ENCODE results near the gene KCNJ6. TPM values are rescaled to one million over a fixed set of nuclear protein-coding genes. Genes with fewer than 3 reads are reported as not detected.

KCNJ6 gene
- total RNA-seq, 1 experiment from 2014 or later: 1.2 TPM

DNA sequence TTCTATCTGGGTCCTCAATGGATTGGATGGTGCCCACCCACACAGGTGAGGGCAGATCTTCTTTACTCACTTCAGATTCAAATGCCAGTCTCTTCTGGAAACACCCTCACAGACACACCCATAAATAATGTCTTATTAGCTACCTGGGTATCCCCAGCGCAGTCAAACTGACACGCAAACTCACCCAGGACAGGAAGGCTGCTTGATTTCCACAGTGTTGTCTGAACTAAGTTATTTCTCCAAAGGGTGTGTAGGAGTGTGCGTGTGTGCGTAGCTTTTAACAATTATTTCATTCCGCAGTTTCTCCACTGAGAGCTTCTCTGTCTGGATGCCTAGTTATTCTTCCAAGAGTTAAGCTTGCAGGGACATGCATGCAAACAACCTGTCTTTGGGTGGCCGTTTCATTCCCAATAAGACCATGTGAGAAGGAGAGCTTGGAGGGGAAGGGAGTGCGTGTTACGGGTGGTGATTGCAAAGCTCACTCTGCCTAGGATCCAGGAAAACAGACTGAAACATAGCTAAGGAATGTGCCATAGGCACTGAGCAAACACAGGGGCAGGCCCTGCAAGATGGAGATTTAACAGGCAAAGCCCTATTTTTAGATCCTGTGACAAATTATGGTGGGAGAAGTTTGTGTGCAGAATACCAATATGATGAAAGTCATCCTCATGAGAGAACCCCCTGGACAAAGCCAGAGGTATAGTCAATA, 280.0 kb downstream of the KCNJ6 start:
- Mint-ChIP-seq H3K4me1 (peaks cover 15 to 20% of the 10 kb centered on the region in 2 experiments), H3K4me3 (no peak overlapping the region), H3K27ac (peak overlapping the region in 1 of 3 experiments; percentile 31; a peak in 1 of 7 replicates), H3K36me3 (ENCODE audit: insufficient read depth in 1 of 3, low read depth in 3 of 3) (peaks cover 2 to 26% (median 14%) of the 10 kb centered on the region in 3 experiments; a peak in 6 of 7 replicates), H3K9me3 (peaks cover 12 to 17% of the 10 kb centered on the region in 2 experiments), H3K27me3 (ENCODE audit: low read depth) (no peaks in the 10 kb centered on the region)
- no peak overlapping the region for H3K9ac ChIP-seq (ENCODE audit: extremely low read depth, insufficient read length, low read length)
- no peak overlapping the region for H2BK12ac ChIP-seq (ENCODE audit: insufficient read length, low read depth, low read length)
- no peak overlapping the region for H3K27ac ChIP-seq (ENCODE audit: insufficient read length, low read depth, low read length)
- H2BK20ac ChIP-seq (ENCODE audit: low read depth, low read length, poor library complexity, severe bottlenecking): no peak overlapping the region
- H2BK120ac ChIP-seq (ENCODE audit: low read depth, low read length, poor library complexity, severe bottlenecking): no peak overlapping the region
- TF ChIP-seq, protein P1, sequence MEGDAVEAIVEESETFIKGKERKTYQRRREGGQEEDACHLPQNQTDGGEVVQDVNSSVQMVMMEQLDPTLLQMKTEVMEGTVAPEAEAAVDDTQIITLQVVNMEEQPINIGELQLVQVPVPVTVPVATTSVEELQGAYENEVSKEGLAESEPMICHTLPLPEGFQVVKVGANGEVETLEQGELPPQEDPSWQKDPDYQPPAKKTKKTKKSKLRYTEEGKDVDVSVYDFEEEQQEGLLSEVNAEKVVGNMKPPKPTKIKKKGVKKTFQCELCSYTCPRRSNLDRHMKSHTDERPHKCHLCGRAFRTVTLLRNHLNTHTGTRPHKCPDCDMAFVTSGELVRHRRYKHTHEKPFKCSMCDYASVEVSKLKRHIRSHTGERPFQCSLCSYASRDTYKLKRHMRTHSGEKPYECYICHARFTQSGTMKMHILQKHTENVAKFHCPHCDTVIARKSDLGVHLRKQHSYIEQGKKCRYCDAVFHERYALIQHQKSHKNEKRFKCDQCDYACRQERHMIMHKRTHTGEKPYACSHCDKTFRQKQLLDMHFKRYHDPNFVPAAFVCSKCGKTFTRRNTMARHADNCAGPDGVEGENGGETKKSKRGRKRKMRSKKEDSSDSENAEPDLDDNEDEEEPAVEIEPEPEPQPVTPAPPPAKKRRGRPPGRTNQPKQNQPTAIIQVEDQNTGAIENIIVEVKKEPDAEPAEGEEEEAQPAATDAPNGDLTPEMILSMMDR (conservative IDR thresholded peaks at IDR 0.05): no peak
- H3K9me3 ChIP-seq (ENCODE audit: control insufficient read depth, low read depth, low read length): no peaks in the 10 kb centered on the region
- H3K79me2 ChIP-seq (ENCODE audit: insufficient read depth, low read length): no peaks in the 10 kb centered on the region
- DNase-seq: no peak
- H4K5ac ChIP-seq (ENCODE audit: insufficient read length, low read depth, low read length): no peak overlapping the region
- no peak overlapping the region for H3K4ac ChIP-seq (ENCODE audit: low read depth, low read length)
- no peak overlapping the region for H2AFZ ChIP-seq (ENCODE audit: low read length)
- H3K27me3 ChIP-seq (ENCODE audit: insufficient read depth, low read length): no peaks in the 10 kb centered on the region; the same call in 1 of the 2 replicates
- H4K20me1 ChIP-seq (ENCODE audit: control insufficient read depth, insufficient read depth, insufficient read length): no peaks in the 10 kb centered on the region
- no peak overlapping the region for H4K91ac ChIP-seq (ENCODE audit: insufficient read length, low read depth, low read length)
- no CpG with 5 or more reads among the region's 8 CpGs for WGBS (ENCODE audit: extremely low coverage, insufficient read length, low lambda C conversion rate)
- no peak overlapping the region for H3K18ac ChIP-seq (ENCODE audit: insufficient read length, low read depth, low read length)
- H3K79me1 ChIP-seq (ENCODE audit: insufficient read depth, low read depth, low read length, poor library complexity, severe bottlenecking): no peaks in the 10 kb centered on the region
- no peaks in the 10 kb centered on the region; the same call in 1 of the 2 replicates for H3K4me1 ChIP-seq (ENCODE audit: insufficient read depth, low read length)
- no peak overlapping the region for H4K8ac ChIP-seq (replicated peaks; ENCODE audit: insufficient read length, low read depth, low read length)
- no peak overlapping the region for H3K14ac ChIP-seq (ENCODE audit: insufficient read depth, low read length)
- no peak overlapping the region for H3K23ac ChIP-seq (ENCODE audit: insufficient read length, low read depth, low read length)
- H3K23me2 ChIP-seq (ENCODE audit: insufficient read length, low read depth, low read length, poor library complexity, severe bottlenecking): no peaks in the 10 kb centered on the region
- no peak overlapping the region for H2BK5ac ChIP-seq (ENCODE audit: insufficient read length, low read length)
- H2AK5ac ChIP-seq (ENCODE audit: insufficient read length, low read length): no peak overlapping the region
- H3T11ph ChIP-seq (ENCODE audit: low read length): no peak overlapping the region
- no peak overlapping the region for H3K4me2 ChIP-seq (ENCODE audit: insufficient read depth, insufficient read length, low read length)
- no peak overlapping the region for H2BK15ac ChIP-seq (ENCODE audit: low read depth, low read length)
- no peak overlapping the region for H3K56ac ChIP-seq (ENCODE audit: insufficient read length, low read depth, low read length)

Data from H9 (cell line).